Astrocyte (in vitro differentiated cells and primary cell): ENCODE data around the gene BMP6.

ENCODE experiments used
- CTCF ChIP-seq: IDR thresholded peaks from 2 replicates; pipeline ENCODE4 v1.5.1; 2011; ENCODE audit warnings: low read depth, mild to moderate bottlenecking, inconsistent platforms, low read length, moderate library complexity; ENCODE audit not compliant: insufficient read depth
- EZH2 ChIP-seq: IDR thresholded peaks from 2 replicates; pipeline ENCODE4 v1.6.1; 2012; ENCODE audit warnings: mild to moderate bottlenecking, low read length, inconsistent platforms; ENCODE audit not compliant: insufficient read depth

- TF ChIP-seq CTCF (no peak), EZH2 (no peak)
Observed at GRCh38 chr6:7728855-7729590, 3.1 kb downstream of the BMP6 start.
